Gastrocnemius medialis (tissue), 4 donors: ENCODE measurements around the gene RBPJ. TPM values are rescaled to one million over a fixed set of nuclear protein-coding genes. Genes with fewer than 3 reads are reported as not detected.

Experiments used
- ATAC-seq, 2 donors: fragments of 150-250 bp; one replicate each; pipeline ENCODE4 v1.9.1; 2016
- DNase-seq, 2 donors: peaks; one replicate each; pipeline ENCODE4 v3.0.0-alpha.2; 2019
- H3K27ac ChIP-seq, 4 donors: fragments of 200-600 bp; sonication (generic); 1 replicate in 1 of 4; 2 replicates in 3 of 4; pipeline ENCODE4 v1.5.1; 2016 to 2018; ENCODE audit warnings: mild to moderate bottlenecking in 2 of 4, moderate library complexity in 1 of 4
- H3K27me3 ChIP-seq, 3 donors: fragments of 200-600 bp; sonication (generic) in 2 of 3; 1 replicate in 1 of 3; 2 replicates in 2 of 3; pipeline versions ENCODE4 v1.5.1 to v1.6.0; 2016 to 2019; ENCODE audit warnings: mild to moderate bottlenecking in 1 of 3, moderate library complexity in 1 of 3
- H3K36me3 ChIP-seq, 2 donors: fragments of 200-600 bp; sonication (generic) in 1 of 2; one replicate each; pipeline ENCODE4 v1.5.1; 2017 to 2018
- H3K4me1 ChIP-seq, 2 donors: fragments of 200-600 bp; sonication (generic) in 1 of 2; one replicate each; pipeline ENCODE4 v1.5.1; 2016 to 2017; ENCODE audit warnings: mild to moderate bottlenecking in 2 of 2
- H3K4me3 ChIP-seq, 4 donors: fragments of 200-600 bp; sonication (generic) in 3 of 4; 1 replicate in 1 of 4; 2 replicates in 3 of 4; pipeline ENCODE4 v1.5.1; 2016 to 2019; ENCODE audit warnings: mild to moderate bottlenecking in 2 of 4
- H3K9me3 ChIP-seq, 3 donors: fragments of 200-600 bp; sonication (generic) in 2 of 3; 1 replicate in 1 of 3; 2 replicates in 2 of 3; pipeline ENCODE4 v1.5.1; 2016 to 2019
- CTCF ChIP-seq, 5 experiments: fragments of 450-650 bp in 3 of 5; fragments of 200-600 bp in 2 of 5; sonication (generic) in 2 of 5; IDR thresholded peaks in 4 of 5; conservative IDR thresholded peaks in 1 of 5; 1 replicate in 4 of 5; 2 replicates in 1 of 5; pipeline ENCODE4 v1.5.1; 2016 to 2019; ENCODE audit warnings: antibody characterized with exemption in 5 of 5, mild to moderate bottlenecking in 3 of 5, moderate library complexity in 3 of 5
- POLR2A ChIP-seq, 2 donors: fragments of 450-650 bp; IDR thresholded peaks; one replicate each; pipeline ENCODE4 v1.6.1; 2017; ENCODE audit warnings: antibody characterized with exemption in 2 of 2, mild to moderate bottlenecking in 2 of 2, moderate library complexity in 2 of 2
- in situ Hi-C, 4 donors: fragments of 200-750 bp; cut with MboI; loops; one replicate each; pipeline versions ENCODE4 v1.15.0 to v1.8.0; 2017; ENCODE audit warnings: low sequenced_read_pairs in 4 of 4
- intact Hi-C: fragments of 100-400 bp; cut with DNase I; formaldehyde crosslinking; loops from one replicate; pipeline ENCODE4 v1.15.1; 2023; ENCODE audit warnings: low total_unique reads
- total RNA-seq, 4 donors: library from RNA; depleted of rRNA; stranded (reverse); fragments of >200 nt; gene quantifications; one replicate each; pipeline versions ENCODE4 v1.1.0 to v1.2.3, GENCODE V29; 2016

The RBPJ gene
- total RNA-seq, 4 donors from 2014 or later, result 22.8 to 73.3 (median 37.1) TPM

- peaks cover 31 to 48% of the 10 kb centered on the region in 2 donors for H3K4me1 ChIP-seq
- H3K27me3 ChIP-seq, result no peaks in the 10 kb centered on the region
- peak overlapping the region in 1 of 4 donors; percentile 16 for H3K27ac ChIP-seq
- in situ Hi-C loops, result loop anchor here in 1 of 4 donors (25.0 kb wide), 1 partner anchor 667 kb away; no protein-coding TSS in a partner anchor
- H3K9me3 ChIP-seq, result no peaks in the 10 kb centered on the region
- no peak for TF ChIP-seq CTCF (IDR thresholded peaks at IDR 0.05 in 4 of 5, conservative IDR thresholded peaks at IDR 0.05 in 1 of 5)
- no peak for TF ChIP-seq POLR2A (IDR thresholded peaks at IDR 0.05)
- peak overlapping the region in 1 of 4 donors; percentile 2 for H3K4me3 ChIP-seq
- H3K36me3 ChIP-seq, result no peaks in the 10 kb centered on the region
- intact Hi-C loops, result no loop called here
- ATAC-seq (no peak), DNase-seq (no peak)
These were observed 24.7 kb downstream of the RBPJ start for GRCh38 chr4:26345565-26345938.

GRCh38 chr4:26346203-26346620 is 25.4 kb downstream of the RBPJ start:
- in situ Hi-C loops, result loop anchor here in 1 of 4 donors (25.0 kb wide), 1 partner anchor 666 kb away; no protein-coding TSS in a partner anchor
- Histone ChIP-seq H3K27me3 (no peaks in the 10 kb centered on the region), H3K27ac (peak overlapping the region in 1 of 4 donors; percentile 16), H3K36me3 (no peaks in the 10 kb centered on the region), H3K9me3 (no peaks in the 10 kb centered on the region), H3K4me1 (peaks cover 31 to 43% of the 10 kb centered on the region in 2 donors), H3K4me3 (peak overlapping the region in 1 of 4 donors; percentile 2)
- peak in 1 of 2 donors; percentile 34 for ATAC-seq
- peak in 1 of 2 donors; percentile 25 for TF ChIP-seq POLR2A (IDR thresholded peaks at IDR 0.05)
- TF ChIP-seq CTCF (IDR thresholded peaks at IDR 0.05 in 4 of 5, conservative IDR thresholded peaks at IDR 0.05 in 1 of 5), result no peak
- intact Hi-C loops, result no loop called here
- no peak for DNase-seq

- no peaks in the 10 kb centered on the region for H3K27me3 ChIP-seq
- no peak for TF ChIP-seq CTCF (IDR thresholded peaks at IDR 0.05 in 4 of 5, conservative IDR thresholded peaks at IDR 0.05 in 1 of 5)
- TF ChIP-seq POLR2A (IDR thresholded peaks at IDR 0.05), result no peak
- H3K4me3 ChIP-seq, result no peak overlapping the region
- H3K9me3 ChIP-seq, result no peaks in the 10 kb centered on the region
- H3K4me1 ChIP-seq, result peaks cover 13 to 24% of the 10 kb centered on the region in 2 donors
- in situ Hi-C loops (loop anchor here in 1 of 4 donors (25.0 kb wide), 1 partner anchor 663 kb away; no protein-coding TSS in a partner anchor), intact Hi-C loops (no loop called here)
- no peak for DNase-seq
- ATAC-seq, result no peak
- H3K36me3 ChIP-seq, result no peaks in the 10 kb centered on the region
- H3K27ac ChIP-seq, result no peak overlapping the region
These were observed 28.7 kb downstream of the RBPJ start for GRCh38 chr4:26349496-26349895.

GRCh38 chr4:26351685-26352084 is 30.9 kb downstream of the RBPJ start:
- no peak overlapping the region for H3K4me3 ChIP-seq
- no peaks in the 10 kb centered on the region for H3K36me3 ChIP-seq
- in situ Hi-C loops (no loop called here), intact Hi-C loops (no loop called here)
- H3K27ac ChIP-seq, result no peak overlapping the region
- no peaks in the 10 kb centered on the region for H3K9me3 ChIP-seq
- TF ChIP-seq POLR2A (IDR thresholded peaks at IDR 0.05), result no peak
- ATAC-seq, result no peak
- DNase-seq, result no peak
- H3K4me1 ChIP-seq, result peaks cover 17 to 23% of the 10 kb centered on the region in 2 donors
- no peaks in the 10 kb centered on the region for H3K27me3 ChIP-seq

- Histone ChIP-seq H3K9me3 (no peaks in the 10 kb centered on the region), H3K27ac (no peak overlapping the region), H3K27me3 (no peaks in the 10 kb centered on the region), H3K4me1 (peaks cover 7 to 23% of the 10 kb centered on the region in 2 donors), H3K4me3 (no peak overlapping the region), H3K36me3 (no peaks in the 10 kb centered on the region)
- no peak for TF ChIP-seq POLR2A (IDR thresholded peaks at IDR 0.05)
- TF ChIP-seq CTCF (IDR thresholded peaks at IDR 0.05 in 4 of 5, conservative IDR thresholded peaks at IDR 0.05 in 1 of 5), result no peak
- DNase-seq (no peak), ATAC-seq (no peak)
- in situ Hi-C loops (no loop called here), intact Hi-C loops (no loop called here)
These were observed 33.7 kb downstream of the RBPJ start for GRCh38 chr4:26354491-26354890.
